Left lung (tissue), 10 donors: ENCODE data around the gene OLFM1. TPM values are rescaled to one million over a fixed set of nuclear protein-coding genes. Genes with fewer than 3 reads are reported as not detected.

Source experiments
- ATAC-seq: fragments of 200-7000 bp; cut with Tn5 transposase; one replicate; pipeline ENCODE4 v1.9.1; 2020; ENCODE audit warnings: moderate library complexity
- DNase-seq, 4 donors: peaks; one replicate each; pipeline ENCODE4 v3.0.0-alpha.2; 2013 to 2020
- H3K27ac ChIP-seq, 2 donors: fragments of 200-600 bp; sonication (generic) in 1 of 2; one replicate each; pipeline versions ENCODE4 v1.5.0 to v1.8.0; 2020 to 2021
- H3K27me3 ChIP-seq, 2 donors: fragments of 200-600 bp; sonication (generic) in 1 of 2; one replicate each; pipeline versions ENCODE4 v1.5.0 to v1.8.0; 2020 to 2021
- H3K36me3 ChIP-seq, 2 donors: fragments of 200-600 bp; sonication (generic) in 1 of 2; one replicate each; pipeline versions ENCODE4 v1.5.0 to v1.8.0; 2020 to 2021
- H3K4me1 ChIP-seq, 2 donors: fragments of 200-600 bp; one replicate each; pipeline ENCODE4 v1.8.0; 2021
- H3K4me3 ChIP-seq, 2 donors: fragments of 200-600 bp; sonication (generic) in 1 of 2; one replicate each; pipeline versions ENCODE4 v1.5.0 to v1.8.0; 2020 to 2021; ENCODE audit warnings: mild to moderate bottlenecking in 1 of 2
- H3K9me3 ChIP-seq, 2 donors: fragments of 200-600 bp; sonication (generic) in 1 of 2; one replicate each; pipeline versions ENCODE4 v1.5.0 to v1.8.0; 2020 to 2021
- intact Hi-C, 2 donors: fragments of 100-400 bp; cut with DNase I; formaldehyde crosslinking; loops; one replicate each; pipeline versions ENCODE4 v1.11.2 to v1.14.2; 2022
- polyA plus RNA-seq, 6 donors: library from polyadenylated mRNA; unstranded; fragments of 120-200 nt; gene quantifications; one replicate each; pipeline ENCODE4 v1.2.1, GENCODE V29; 2013; ENCODE audit not compliant: insufficient read length in 6 of 6
- total RNA-seq, 2 donors: library from RNA; stranded (reverse); fragmentation: NEBNext Ultra II Directional; extraction: Animal tissue kit (Norgen Biotek cat#: 25700); gene quantifications; one replicate each; pipeline ENCODE4 v1.2.1, GENCODE V29; 2021
- TF ChIP-seq, protein P1 (sequence below), 2 donors: fragments of 200-600 bp; sonication (generic) in 1 of 2; IDR thresholded peaks; one replicate each; pipeline versions ENCODE4 v1.5.0 to v1.8.0; 2021; ENCODE audit warnings: antibody characterized with exemption in 2 of 2
- donor health status: DM: no; HTN: yes; CAD: no.
- donor health status: DM: no; HTN: no; CAD: no.

Gene OLFM1
- total and polyA plus RNA-seq, 8 donors, result 6.8 to 21.5 (median 14.3) TPM

DNA sequence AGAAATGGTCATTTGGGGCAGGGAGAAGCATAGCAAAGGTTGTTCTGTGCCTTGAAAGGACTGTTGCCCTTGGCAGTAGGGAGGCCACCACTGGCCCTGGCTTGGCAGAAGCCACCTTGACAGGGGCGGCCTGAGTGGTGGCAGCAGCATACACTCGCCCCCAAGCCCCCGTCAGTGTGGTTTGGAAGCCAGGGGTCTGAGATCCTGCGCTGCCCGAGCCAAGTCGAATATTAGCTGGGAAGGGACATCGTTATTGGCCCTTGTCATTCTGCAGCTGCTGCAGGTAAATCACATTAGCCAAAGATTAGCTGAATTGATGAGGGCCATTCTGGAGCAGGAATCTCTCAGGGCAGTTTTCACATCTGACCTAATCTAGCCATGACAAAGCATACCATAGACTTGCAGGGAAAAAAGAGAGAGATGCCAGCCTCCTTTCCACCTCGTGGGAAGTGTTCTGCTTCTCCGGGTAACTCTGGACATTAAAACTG lies 9.0 kb downstream of the OLFM1 start:
- Histone ChIP-seq H3K4me1 (no peaks in the 10 kb centered on the region), H3K27me3 (peaks cover 0 to 28% of the 10 kb centered on the region in 2 donors), H3K9me3 (no peaks in the 10 kb centered on the region), H3K36me3 (no peaks in the 10 kb centered on the region), H3K4me3 (no peak overlapping the region), H3K27ac (no peak overlapping the region)
- ATAC-seq (no peak), DNase-seq (no peak)
- TF ChIP-seq, protein P1, sequence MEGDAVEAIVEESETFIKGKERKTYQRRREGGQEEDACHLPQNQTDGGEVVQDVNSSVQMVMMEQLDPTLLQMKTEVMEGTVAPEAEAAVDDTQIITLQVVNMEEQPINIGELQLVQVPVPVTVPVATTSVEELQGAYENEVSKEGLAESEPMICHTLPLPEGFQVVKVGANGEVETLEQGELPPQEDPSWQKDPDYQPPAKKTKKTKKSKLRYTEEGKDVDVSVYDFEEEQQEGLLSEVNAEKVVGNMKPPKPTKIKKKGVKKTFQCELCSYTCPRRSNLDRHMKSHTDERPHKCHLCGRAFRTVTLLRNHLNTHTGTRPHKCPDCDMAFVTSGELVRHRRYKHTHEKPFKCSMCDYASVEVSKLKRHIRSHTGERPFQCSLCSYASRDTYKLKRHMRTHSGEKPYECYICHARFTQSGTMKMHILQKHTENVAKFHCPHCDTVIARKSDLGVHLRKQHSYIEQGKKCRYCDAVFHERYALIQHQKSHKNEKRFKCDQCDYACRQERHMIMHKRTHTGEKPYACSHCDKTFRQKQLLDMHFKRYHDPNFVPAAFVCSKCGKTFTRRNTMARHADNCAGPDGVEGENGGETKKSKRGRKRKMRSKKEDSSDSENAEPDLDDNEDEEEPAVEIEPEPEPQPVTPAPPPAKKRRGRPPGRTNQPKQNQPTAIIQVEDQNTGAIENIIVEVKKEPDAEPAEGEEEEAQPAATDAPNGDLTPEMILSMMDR (IDR thresholded peaks at IDR 0.05), result no peak
- intact Hi-C loops, result no loop called here

DNA sequence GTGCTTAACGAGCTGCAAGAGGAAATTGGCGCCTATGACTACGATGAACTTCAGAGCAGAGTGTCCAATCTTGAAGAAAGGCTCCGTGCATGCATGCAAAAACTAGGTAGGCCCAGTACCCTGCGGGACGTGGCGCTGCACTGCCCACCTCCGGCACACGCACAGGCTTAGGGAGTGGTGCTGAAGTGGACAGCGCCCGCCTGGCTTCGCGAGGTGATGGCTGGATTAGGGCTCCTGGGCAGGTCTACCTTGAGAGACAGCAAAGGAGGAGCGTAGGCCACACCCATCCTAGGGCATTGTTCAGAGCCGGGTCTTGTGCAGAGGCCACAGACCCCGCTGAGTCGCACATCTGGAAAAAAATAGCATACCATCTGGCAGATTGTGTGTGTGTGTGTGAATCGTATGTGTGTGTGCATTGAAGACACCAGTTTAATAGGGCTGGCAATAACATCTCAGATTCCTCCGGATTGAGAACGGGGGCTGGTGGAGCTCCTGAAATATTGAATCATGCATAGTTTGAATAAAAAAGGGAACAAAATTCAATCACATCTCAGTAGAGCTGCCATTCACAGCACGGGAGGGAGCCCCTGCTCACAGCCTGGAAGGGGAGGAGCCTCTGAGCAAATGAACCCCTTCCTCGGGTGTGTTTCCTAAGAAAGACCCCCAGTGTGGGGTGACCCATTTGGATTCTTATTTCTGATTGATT lies 11.1 kb downstream of the OLFM1 start:
- DNase-seq (peak in 2 of 4 donors; percentile 45 to 75), ATAC-seq (peak; percentile 74)
- intact Hi-C loops, result no loop called here
- Histone ChIP-seq H3K9me3 (no peaks in the 10 kb centered on the region), H3K27ac (no peak overlapping the region), H3K27me3 (peaks cover 0 to 21% of the 10 kb centered on the region in 2 donors), H3K4me3 (no peak overlapping the region), H3K4me1 (no peaks in the 10 kb centered on the region), H3K36me3 (no peaks in the 10 kb centered on the region)
- TF ChIP-seq, protein P1 (IDR thresholded peaks at IDR 0.05), result no peak

DNA sequence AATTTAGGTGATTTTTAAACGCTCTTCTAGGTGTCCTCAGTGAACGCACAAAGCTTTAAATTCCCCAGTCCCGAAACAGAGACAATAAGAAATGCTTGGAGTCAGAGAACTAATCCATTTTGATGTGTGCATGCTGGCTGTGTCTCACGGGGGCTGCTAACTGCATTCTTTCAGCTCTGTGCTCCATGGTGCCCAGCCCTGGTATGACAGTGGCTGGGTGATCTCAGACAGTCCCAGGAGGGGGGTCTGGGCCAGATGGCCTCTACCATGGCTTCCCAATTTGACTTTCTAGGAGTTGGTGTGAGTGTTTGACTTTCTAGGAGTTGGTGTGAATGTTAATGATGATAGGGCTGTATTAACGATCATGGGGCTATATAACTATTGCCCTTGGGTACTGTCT lies 12.1 kb downstream of the OLFM1 start:
- TF ChIP-seq, protein P1 (IDR thresholded peaks at IDR 0.05), result no peak
- Histone ChIP-seq H3K36me3 (no peaks in the 10 kb centered on the region), H3K27me3 (peaks cover 0 to 32% of the 10 kb centered on the region in 2 donors), H3K4me1 (no peaks in the 10 kb centered on the region), H3K4me3 (no peak overlapping the region), H3K9me3 (no peaks in the 10 kb centered on the region), H3K27ac (no peak overlapping the region)
- DNase-seq (no peak), ATAC-seq (no peak)
- intact Hi-C loops, result no loop called here

DNA sequence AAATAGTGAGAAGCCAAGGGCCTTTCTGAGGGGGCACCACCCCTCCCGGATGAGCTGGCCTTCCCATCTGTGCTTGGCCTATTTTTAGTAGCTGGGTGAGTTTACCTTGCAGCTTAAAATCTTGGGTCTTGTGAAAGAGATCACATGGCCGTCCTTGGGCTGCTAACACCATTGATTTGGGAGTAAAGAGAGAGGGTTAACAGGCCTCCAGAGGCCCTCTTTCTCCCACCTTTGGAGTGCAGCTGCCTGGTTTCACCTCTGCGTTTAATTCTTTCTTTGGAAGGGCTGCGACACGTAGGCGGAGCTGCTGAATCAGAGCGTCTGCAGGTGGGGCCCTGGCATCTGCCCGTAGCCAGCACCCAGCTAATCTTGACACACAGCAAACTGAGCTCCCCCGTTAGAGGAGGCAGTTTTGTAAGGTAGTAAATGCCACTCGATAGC lies 12.8 kb downstream of the OLFM1 start:
- H3K27me3 ChIP-seq, result peaks cover 0 to 38% of the 10 kb centered on the region in 2 donors
- no peak overlapping the region for H3K4me3 ChIP-seq
- TF ChIP-seq, protein P1 (IDR thresholded peaks at IDR 0.05), result no peak
- no peak overlapping the region for H3K27ac ChIP-seq
- no peaks in the 10 kb centered on the region for H3K4me1 ChIP-seq
- intact Hi-C loops, result no loop called here
- ATAC-seq, result no peak
- no peaks in the 10 kb centered on the region for H3K9me3 ChIP-seq
- H3K36me3 ChIP-seq, result no peaks in the 10 kb centered on the region
- no peak for DNase-seq

DNA sequence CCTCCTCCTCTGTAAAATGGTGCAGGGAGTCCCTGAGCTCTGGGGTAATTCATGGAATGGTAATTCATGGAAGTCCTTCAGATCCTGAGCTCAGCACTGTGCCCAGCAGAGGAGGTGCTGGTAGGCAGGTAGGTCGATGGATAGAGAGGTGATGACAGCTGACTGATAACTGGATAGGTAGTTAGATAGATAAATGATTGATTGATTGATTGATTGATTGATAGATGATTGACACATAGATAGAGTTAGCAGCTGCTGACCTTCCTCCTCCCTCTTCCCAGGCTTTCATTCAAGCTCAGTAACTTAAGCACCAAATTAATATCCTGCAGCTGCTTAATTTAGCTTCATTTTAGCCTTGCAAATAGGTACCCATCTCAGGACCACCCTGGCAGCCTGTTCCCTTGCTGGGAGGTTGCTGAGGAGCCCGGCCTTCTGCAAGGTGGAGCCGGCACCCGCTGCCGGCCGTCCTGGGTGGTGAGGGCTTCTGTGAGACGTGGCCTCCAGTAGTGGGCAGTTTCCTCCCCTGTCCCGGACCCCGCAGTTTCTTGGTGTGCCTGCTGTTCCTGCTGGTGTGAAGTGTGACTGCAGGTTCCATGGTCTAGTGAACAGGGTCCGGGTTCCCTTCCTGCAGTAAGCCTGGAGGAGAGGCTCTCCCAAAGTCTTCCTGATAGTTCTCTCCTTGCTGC lies 13.4 kb downstream of the OLFM1 start:
- Histone ChIP-seq H3K9me3 (no peaks in the 10 kb centered on the region), H3K27me3 (peaks cover 0 to 45% of the 10 kb centered on the region in 2 donors), H3K4me1 (no peaks in the 10 kb centered on the region), H3K27ac (no peak overlapping the region), H3K36me3 (no peaks in the 10 kb centered on the region), H3K4me3 (no peak overlapping the region)
- intact Hi-C loops, result no loop called here
- DNase-seq (no peak), ATAC-seq (no peak)
- TF ChIP-seq, protein P1 (IDR thresholded peaks at IDR 0.05), result no peak
